GM21390 (cell line): ENCODE data around the gene FBXW9.
"Not testable (repeated sequence)": the region's sequence is repeated elsewhere in the genome, so short reads cannot be mapped to it uniquely, and the experiment has no call there.

Experiments
- ATAC-seq: cut with Tn5 transposase; IDR thresholded peaks from one replicate; pipeline ENCODE4 v1.9.1; 2021; ENCODE audit not compliant: unreplicated experiment

Gene FBXW9

GRCh38 chr19:12715929-12716328 lies 19.5 kb upstream of the FBXW9 start:
- no peak for ATAC-seq

- no peak for ATAC-seq
Measured at GRCh38 chr19:12715102-12715501, 18.7 kb upstream of the FBXW9 start.

- ATAC-seq, result not testable (repeated sequence)
Measured at GRCh38 chr19:12713304-12713703, 16.9 kb upstream of the FBXW9 start.

GRCh38 chr19:12712077-12712476 lies 15.6 kb upstream of the FBXW9 start:
- not testable (repeated sequence) for ATAC-seq

- ATAC-seq, result no peak
Measured at GRCh38 chr19:12711187-12711586, 14.8 kb upstream of the FBXW9 start.

- ATAC-seq, result no peak
Measured at GRCh38 chr19:12708641-12709040, 12.2 kb upstream of the FBXW9 start.

- ATAC-seq, result no peak
Measured at GRCh38 chr19:12706332-12706718, 9.9 kb upstream of the FBXW9 start.

GRCh38 chr19:12705654-12706331 lies 9.4 kb upstream of the FBXW9 start:
- no peak for ATAC-seq

GRCh38 chr19:12705169-12705568 lies 8.7 kb upstream of the FBXW9 start:
- ATAC-seq, result no peak

- no peak for ATAC-seq
Measured at GRCh38 chr19:12703046-12703445, 6.6 kb upstream of the FBXW9 start.

- no peak for ATAC-seq
Measured at GRCh38 chr19:12701596-12702282, 5.3 kb upstream of the FBXW9 start.

- ATAC-seq, result no peak
Measured at GRCh38 chr19:12698138-12698537, 1.7 kb upstream of the FBXW9 start.

GRCh38 chr19:12697425-12697824 lies 994 bp upstream of the FBXW9 start:
- not testable (repeated sequence) for ATAC-seq

GRCh38 chr19:12695997-12696365 lies 450 bp downstream of the FBXW9 start:
- ATAC-seq, result peak; percentile 24

- no peak for ATAC-seq
Measured at GRCh38 chr19:12695514-12695913, 917 bp downstream of the FBXW9 start.

GRCh38 chr19:12695096-12695495 lies 1.3 kb downstream of the FBXW9 start:
- no peak for ATAC-seq

GRCh38 chr19:12694641-12695040 lies 1.8 kb downstream of the FBXW9 start:
- ATAC-seq, result no peak

- ATAC-seq, result no peak
Measured at GRCh38 chr19:12692960-12693359, 3.5 kb downstream of the FBXW9 start.

- no peak for ATAC-seq
Measured at GRCh38 chr19:12689581-12690216, 6.7 kb downstream of the FBXW9 start.

GRCh38 chr19:12689012-12689411 lies 7.4 kb downstream of the FBXW9 start:
- no peak for ATAC-seq

GRCh38 chr19:12687496-12688196 lies 8.8 kb downstream of the FBXW9 start, which contains the start of gene GNG14:
TSS of gene GNG14 (plus strand) at chr19:12687998. CDS start at chr19:12688049, 51 bp downstream.
- no peak for ATAC-seq

GRCh38 chr19:12685831-12686230 lies 10.6 kb downstream of the FBXW9 start:
- no peak for ATAC-seq
